ENCODE results near the gene ADD1.

ADD1 gene

GRCh38 chr4:2823671-2824328 is 19.8 kb upstream of the ADD1 start:
- no peak for DNase-seq

GRCh38 chr4:2824329-2824835 is 19.3 kb upstream of the ADD1 start:
- no peak for DNase-seq

DNA sequence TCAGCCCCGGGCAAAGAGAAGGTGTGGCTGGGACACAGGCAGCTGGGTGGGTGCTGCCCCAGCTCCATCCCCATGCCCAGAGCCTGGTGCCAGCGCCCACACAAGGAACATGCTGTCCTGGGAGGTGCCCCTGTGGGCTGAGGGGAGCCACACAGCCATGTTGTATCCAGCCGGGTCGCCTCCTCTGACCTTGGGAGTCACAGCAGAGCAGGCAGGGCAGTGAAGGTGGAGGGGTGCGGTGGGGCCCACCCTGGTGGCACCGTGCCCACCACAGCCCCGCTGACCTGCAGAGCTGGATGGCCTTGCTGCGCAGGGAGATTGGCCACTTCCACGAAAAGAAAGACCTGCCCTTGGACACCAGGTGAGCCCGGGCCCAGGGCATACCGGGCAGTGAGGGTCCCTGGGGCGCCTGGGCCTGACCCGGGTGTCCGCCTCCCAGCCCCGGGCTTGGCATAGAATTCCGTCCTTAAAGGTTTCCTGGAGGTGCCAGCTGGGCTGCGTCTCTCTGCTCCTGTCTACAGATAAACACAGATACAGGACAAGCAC is 18.7 kb upstream of the ADD1 start:
- DNase-seq = no peak

- peak in 1 of 2 experiments; percentile 16 for DNase-seq
Measured at GRCh38 chr4:2825740-2826139, 17.9 kb upstream of the ADD1 start.

- DNase-seq = no peak
Measured at GRCh38 chr4:2827071-2827873, 16.4 kb upstream of the ADD1 start.

DNA sequence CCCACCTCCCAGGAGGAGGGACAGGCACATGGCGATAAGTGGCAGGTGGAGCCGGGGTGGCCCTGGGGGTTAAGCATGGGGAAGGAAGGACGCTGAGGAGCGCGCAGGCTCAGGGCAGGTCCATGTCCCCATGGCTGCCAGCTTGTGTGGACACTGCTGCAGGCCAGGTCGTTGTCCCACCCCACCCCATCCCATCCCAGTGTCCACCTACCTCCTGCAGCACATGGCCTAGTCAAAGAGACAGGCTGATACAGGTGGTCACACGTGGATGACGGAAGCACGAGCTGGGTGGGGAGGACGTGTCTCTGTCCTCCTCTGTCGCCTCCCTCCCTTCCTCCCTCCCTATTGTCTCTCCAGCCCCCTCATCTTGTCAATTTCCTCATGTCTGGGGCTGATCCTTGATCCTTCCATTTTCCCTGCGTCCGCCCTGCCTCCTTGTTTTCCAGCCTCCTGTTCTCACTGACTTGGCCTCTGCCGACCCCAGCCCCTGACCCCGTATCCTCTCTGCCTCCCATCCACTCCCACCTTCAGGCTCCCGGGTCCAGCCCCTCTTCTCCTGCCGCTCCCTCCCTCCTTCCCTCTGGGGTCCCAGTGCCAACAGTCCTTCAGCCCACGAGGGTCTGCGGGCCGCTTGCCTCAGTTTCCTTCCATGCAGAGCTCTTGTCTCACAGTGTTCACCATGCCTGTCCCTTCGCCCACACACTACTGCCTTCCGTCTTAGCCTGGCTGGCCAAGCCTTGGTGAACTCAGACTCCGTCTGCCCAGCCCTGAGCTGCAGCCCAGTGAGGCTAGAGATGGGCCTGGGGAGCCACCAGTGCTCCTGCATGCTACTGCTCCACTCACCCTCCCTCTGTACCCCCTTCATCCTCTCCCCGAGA is 15.5 kb upstream of the ADD1 start:
- no peak for DNase-seq

DNA sequence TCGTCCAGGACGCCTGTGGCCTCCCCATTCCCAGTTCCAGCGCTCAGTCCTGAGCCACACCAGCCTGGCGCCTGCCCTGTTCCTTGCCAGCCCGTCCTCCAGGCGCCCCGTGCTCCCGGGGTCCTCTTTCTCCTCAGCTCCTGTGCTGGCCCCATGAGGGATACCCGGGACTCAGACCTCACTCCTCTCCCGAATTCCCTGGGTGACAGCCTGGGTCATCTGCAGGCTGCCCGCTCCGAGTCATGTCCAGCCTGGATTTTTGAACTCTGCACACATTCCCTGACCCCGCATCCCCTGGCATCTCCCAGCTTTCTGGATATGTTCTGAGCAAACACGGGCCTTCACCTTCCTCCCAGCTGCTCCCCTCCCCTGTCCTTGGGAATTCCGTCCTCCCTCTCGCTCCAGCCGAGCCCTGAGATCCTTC is 14.9 kb upstream of the ADD1 start:
- DNase-seq = no peak

- DNase-seq = no peak
Measured at GRCh38 chr4:2829321-2829932, 14.2 kb upstream of the ADD1 start.

GRCh38 chr4:2829933-2830451 is 13.7 kb upstream of the ADD1 start:
- DNase-seq = no peak

- DNase-seq = no peak
Measured at GRCh38 chr4:2830632-2831610, 12.7 kb upstream of the ADD1 start.

DNA sequence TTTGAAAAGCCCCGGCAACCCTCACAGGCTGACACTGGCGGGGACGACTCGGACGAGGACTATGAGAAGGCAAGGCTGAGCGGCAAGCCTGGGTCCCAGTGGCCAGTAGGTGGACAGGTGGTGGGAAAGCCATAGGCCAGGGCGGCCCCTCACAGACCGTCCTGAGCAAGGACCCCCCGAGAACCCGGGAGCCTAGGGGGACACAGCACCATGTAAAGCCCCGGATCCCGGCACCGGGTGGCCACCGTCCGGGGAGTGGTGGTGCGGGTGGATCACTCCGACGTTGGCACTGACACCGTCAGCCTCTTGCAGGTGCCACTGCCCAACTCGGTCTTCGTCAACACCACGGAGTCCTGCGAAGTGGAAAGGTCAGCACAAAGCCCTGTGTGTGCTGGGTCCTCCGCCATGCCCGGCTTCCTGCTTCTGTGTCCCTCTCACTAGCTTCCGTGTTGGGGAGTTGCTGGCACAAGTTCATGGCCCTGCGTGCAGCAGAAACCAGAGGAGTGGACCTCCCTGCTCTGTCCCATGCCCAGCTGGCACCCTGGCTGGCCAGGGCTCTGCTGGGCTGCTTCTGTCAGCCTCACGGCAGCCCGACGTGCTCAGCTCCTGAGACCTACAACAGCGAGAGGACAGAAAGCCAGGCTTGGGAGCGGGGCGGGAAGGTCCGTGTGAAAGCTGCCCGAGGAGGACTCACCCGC is 11.9 kb upstream of the ADD1 start:
- no peak for DNase-seq

DNA sequence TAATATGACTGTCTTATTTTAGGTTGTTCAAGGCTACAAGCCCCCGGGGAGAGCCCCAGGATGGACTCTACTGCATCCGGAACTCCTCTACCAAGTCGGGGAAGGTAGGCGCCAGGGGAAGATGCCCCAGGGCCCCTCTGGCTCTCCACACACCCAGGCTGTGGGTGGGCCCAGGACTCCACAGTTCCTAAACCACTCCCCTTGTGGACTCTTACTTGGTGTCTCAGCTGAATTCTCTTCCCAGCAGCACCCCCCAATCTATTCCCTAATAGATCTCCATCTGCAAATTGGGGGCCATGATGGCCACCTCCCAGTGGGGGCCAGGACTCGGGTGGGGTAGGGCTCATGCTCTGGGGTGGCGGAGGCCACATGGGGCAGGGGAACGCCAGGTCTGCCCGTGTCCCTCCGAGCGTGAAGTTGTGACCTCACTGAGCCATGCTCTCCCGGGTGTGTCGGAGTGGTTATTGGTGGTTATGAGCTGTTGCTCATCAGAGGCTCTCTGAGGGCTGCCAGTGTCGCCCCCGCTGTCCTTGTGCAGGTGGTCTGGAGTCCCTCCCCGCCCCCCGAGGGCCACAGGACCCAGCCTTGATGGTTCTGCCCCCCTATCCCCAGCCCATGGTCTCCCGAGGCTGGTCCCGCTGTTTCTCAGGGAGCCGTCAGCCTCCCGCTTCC is 11.2 kb upstream of the ADD1 start:
- no peak for DNase-seq

GRCh38 chr4:2832981-2833670 is 10.5 kb upstream of the ADD1 start:
- no peak for DNase-seq

DNA sequence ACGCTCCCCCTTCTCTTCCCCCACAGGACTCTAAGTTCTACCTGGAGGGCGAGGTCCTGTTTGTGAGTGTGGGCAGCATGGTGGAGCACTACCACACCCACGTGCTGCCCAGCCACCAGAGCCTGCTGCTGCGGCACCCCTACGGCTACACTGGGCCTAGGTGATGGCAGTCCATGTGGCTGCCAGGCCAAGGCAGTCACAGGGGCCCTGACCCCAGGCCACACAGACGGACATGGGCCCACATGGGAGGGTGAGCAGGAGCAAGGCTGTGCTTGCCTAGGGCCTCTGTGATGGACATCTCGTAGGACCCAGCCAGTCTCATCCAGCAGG is 10.0 kb upstream of the ADD1 start:
- no peak for DNase-seq

DNA sequence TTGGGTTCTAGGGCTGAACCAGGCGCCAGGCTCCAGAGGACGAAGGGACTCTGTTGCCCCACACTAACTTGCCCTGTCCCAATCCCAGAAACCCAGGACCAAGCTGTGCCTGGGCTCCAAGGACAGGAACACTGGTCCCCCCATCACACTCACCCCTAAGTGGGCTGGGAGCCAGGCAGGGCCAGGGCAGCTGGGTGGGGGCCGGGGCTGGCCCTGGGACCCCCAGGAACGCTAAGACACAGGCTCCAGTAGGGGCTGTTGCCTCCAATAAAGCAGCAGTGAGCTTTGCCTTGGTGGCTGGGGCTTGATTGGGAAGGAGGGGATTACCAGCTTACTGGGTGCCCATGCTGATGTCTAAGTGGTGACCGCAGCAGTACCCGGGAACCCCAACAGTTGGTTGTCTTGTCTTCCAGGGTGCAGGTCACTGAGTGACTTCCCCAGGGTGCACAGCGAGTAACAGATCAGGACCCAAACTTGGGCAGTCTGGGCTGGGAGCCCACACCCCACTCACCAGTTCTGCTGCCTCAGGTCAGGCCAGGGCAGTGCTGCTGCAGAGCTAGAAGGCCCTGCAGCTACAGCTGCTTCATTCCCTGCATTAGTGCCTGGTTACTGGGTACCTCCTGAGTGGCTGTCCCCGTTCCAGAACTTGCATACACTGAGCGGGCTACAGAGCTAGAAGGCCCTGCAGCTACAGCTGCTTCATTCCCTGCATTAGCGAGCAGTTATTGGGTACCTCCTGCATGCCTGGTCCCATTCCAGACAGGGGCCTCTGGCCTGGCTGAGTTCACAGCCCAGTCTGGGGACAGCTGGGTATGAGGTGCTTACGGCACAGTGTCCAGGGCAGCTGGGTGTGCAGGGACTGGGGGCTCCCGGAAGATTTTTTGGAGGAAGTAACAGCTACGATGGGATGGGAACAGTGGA is 9.4 kb upstream of the ADD1 start:
- no peak for DNase-seq

DNA sequence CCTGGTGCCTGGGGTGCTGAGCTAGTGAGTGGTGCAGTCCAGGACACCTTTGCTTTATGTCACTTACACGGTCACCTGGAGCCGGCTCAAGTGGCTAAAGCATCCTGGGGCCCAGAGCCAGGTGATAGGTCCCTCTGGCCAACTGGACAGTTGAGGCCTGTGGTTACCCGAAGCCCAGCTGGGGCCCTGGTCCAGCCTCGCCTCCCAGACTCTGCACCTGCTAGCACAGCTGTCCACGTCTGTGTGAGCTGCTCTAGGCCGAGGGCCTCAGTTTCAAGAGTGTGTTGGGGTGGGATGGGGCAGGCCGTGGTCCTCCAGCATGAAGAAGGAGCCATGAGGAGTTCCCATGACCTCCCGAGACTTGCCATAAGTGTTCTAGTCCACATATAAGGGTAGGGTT is 7.7 kb upstream of the ADD1 start:
- DNase-seq = no peak

DNA sequence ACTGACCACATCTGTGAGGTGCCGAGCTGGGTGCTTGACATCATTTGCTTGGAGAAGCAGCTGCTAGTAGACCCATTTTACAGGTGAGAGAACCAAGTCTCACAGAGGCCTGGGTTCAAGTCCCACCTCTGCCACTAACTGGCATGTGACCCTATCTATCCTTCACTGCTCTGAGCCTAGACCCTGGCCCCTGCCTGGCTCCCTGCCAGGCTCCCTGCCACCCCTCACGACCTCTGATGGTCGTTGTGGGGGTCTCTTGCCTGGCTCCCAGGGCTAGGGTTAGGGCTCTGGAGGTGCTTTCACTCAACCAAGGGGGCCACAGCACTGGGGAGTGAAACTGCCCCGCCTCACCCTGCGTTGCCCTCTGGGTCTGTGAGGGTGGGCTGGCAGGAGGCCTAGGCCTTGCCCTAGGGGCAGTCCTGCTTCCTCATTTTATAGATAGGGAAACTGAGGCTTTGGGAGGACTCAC is 7.2 kb upstream of the ADD1 start:
- no peak for DNase-seq
